DND-41 (cell line): ENCODE data around the gene HMX1.

Experiments used
- ATAC-seq: fragments of 200-7000 bp; cut with Tn5 transposase; 3 replicates; pipeline ENCODE4 v1.9.1; 2021; ENCODE audit warnings: low read depth; ENCODE audit not compliant: insufficient read depth
- DNase-seq: peaks from one replicate; pipeline ENCODE4 v3.0.0-alpha.2; 2020
- H2AFZ ChIP-seq: 2 replicates; pipeline ENCODE4 v1.6.0; 2012; ENCODE audit warnings: low read depth, low read length
- H3K27ac ChIP-seq: 2 replicates; pipeline ENCODE4 v1.5.1; 2012; ENCODE audit warnings: low read length, inconsistent platforms
- H3K27me3 ChIP-seq: fragments of 200-600 bp; sonication (generic); 2 replicates; pipeline ENCODE4 v1.6.0; 2012; ENCODE audit warnings: low read length, mild to moderate bottlenecking, inconsistent platforms; ENCODE audit not compliant: insufficient read depth, poor library complexity
- H3K36me3 ChIP-seq: 2 replicates; pipeline ENCODE4 v1.5.1; 2012; ENCODE audit warnings: low read length, inconsistent platforms; ENCODE audit not compliant: insufficient read depth
- H3K4me1 ChIP-seq: 2 replicates; pipeline ENCODE4 v1.5.1; 2012; ENCODE audit warnings: mild to moderate bottlenecking, low read length; ENCODE audit not compliant: insufficient read depth
- H3K4me2 ChIP-seq: 2 replicates; pipeline ENCODE4 v1.6.0; 2012; ENCODE audit warnings: mild to moderate bottlenecking, moderate library complexity, low read length, inconsistent platforms; ENCODE audit not compliant: insufficient read depth
- H3K4me3 ChIP-seq, 2 experiments: fragments of 200-600 bp in 1 of 2; shearing (Covaris generic) in 1 of 2; 2 replicates each; pipeline ENCODE4 v1.5.1; 2012 to 2016; ENCODE audit warnings: inconsistent platforms in 2 of 2, low read length in 2 of 2, mild to moderate bottlenecking in 2 of 2, low read depth in 1 of 2, moderate library complexity in 1 of 2
- H3K79me2 ChIP-seq: 2 replicates; pipeline ENCODE4 v1.6.0; 2012; ENCODE audit warnings: low read length, inconsistent platforms; ENCODE audit not compliant: insufficient read depth
- H3K9ac ChIP-seq: 2 replicates; pipeline ENCODE4 v1.6.0; 2012; ENCODE audit warnings: low read depth, mild to moderate bottlenecking, inconsistent platforms, low read length, moderate library complexity
- H3K9me3 ChIP-seq: 2 replicates; pipeline ENCODE4 v1.5.1; 2012; ENCODE audit warnings: low read length, moderate library complexity, mild to moderate bottlenecking, inconsistent platforms; ENCODE audit not compliant: insufficient read depth, severe bottlenecking
- H4K20me1 ChIP-seq: 2 replicates; pipeline ENCODE4 v1.6.0; 2012; ENCODE audit warnings: low read length; ENCODE audit not compliant: insufficient read depth
- CTCF ChIP-seq: IDR thresholded peaks from 2 replicates; pipeline ENCODE4 v1.5.1; 2012; ENCODE audit warnings: borderline replicate concordance, low read length, moderate library complexity, mild to moderate bottlenecking; ENCODE audit not compliant: poor library complexity, severe bottlenecking; ENCODE audit errors: extremely low read depth
- EZH2 ChIP-seq: IDR thresholded peaks from 3 replicates; pipeline ENCODE4 v1.6.1; 2012; ENCODE audit warnings: borderline replicate concordance, low read depth, mild to moderate bottlenecking, moderate library complexity, low read length, inconsistent platforms; ENCODE audit not compliant: severe bottlenecking

Gene HMX1

GRCh38 chr4:8919651-8920288 lies 48.1 kb upstream of the HMX1 start:
- DNase-seq (no peak), ATAC-seq (no peak)
- Histone ChIP-seq H3K9ac (no peak overlapping the region), H3K4me1 (no peaks in the 10 kb centered on the region), H2AFZ (no peak overlapping the region), H3K27ac (no peak overlapping the region), H3K4me2 (no peak overlapping the region), H4K20me1 (peaks cover 6% of the 10 kb centered on the region; the same call in 1 of the 2 replicates), H3K79me2 (no peaks in the 10 kb centered on the region), H3K27me3 (no peaks in the 10 kb centered on the region), H3K36me3 (no peaks in the 10 kb centered on the region), H3K9me3 (peaks cover 2% of the 10 kb centered on the region), H3K4me3 (no peak overlapping the region)
- TF ChIP-seq EZH2, result no peak
- TF ChIP-seq CTCF, result no peak

GRCh38 chr4:8917868-8918783 lies 46.5 kb upstream of the HMX1 start:
- Histone ChIP-seq H3K9me3 (peaks cover 2% of the 10 kb centered on the region), H4K20me1 (peaks cover 6% of the 10 kb centered on the region; the same call in 1 of the 2 replicates), H3K4me2 (no peak overlapping the region), H3K4me1 (no peaks in the 10 kb centered on the region), H3K36me3 (no peaks in the 10 kb centered on the region), H3K9ac (no peak overlapping the region), H3K27me3 (no peaks in the 10 kb centered on the region), H3K79me2 (no peaks in the 10 kb centered on the region), H3K4me3 (no peak overlapping the region), H2AFZ (no peak overlapping the region), H3K27ac (no peak overlapping the region)
- ATAC-seq (peak; percentile 92), DNase-seq (peak; percentile 76)
- TF ChIP-seq CTCF (peak; percentile 97), EZH2 (no peak)

GRCh38 chr4:8917321-8917811 lies 45.7 kb upstream of the HMX1 start:
- DNase-seq, result no peak
- H3K4me2 ChIP-seq, result no peak overlapping the region
- TF ChIP-seq EZH2, result no peak
- no peak for TF ChIP-seq CTCF

More at GRCh38 chr4:8917321-8917811, 45.7 kb upstream of the HMX1 start:
- Histone ChIP-seq H3K36me3 (no peaks in the 10 kb centered on the region), H3K9ac (no peak overlapping the region), H4K20me1 (peaks cover 8% of the 10 kb centered on the region; the same call in 1 of the 2 replicates), H3K4me1 (no peaks in the 10 kb centered on the region), H3K4me3 (no peak overlapping the region), H3K27me3 (no peaks in the 10 kb centered on the region), H2AFZ (no peak overlapping the region), H3K9me3 (no peaks in the 10 kb centered on the region), H3K79me2 (no peaks in the 10 kb centered on the region), H3K27ac (no peak overlapping the region)
- ATAC-seq, result no peak; the same call in 2 of the 3 replicates
